Naive thymus-derived CD8-positive, alpha-beta T cell (primary cell): ENCODE data around the gene GUF1. TPM values are rescaled to one million over a fixed set of nuclear protein-coding genes. Genes with fewer than 3 reads are reported as not detected.

ENCODE experiments used
- ATAC-seq, 2 donors: fragments of 150-1000 bp; cut with Tn5 transposase in 1 of 2; sonication (Bioruptor Pico), chemical (Tn5 transposase) in 1 of 2; 1 replicate in 1 of 2; 2 replicates in 1 of 2; pipeline ENCODE4 v1.10.0; 2021; ENCODE audit warnings: mild to moderate bottlenecking in 2 of 2, moderate library complexity in 2 of 2
- POLR2A ChIA-PET: fragments of 350-600 bp; sonication (Branson Sonifier 250); formaldehyde crosslinking; loops from one replicate; lab custom pipeline; 2021; ENCODE audit warnings: antibody characterized with exemption; lab: Charles Lee
- DNase-seq, 10 donors: peaks; one replicate each; pipeline versions ENCODE4 v3.0.0 to v3.0.0-alpha.2; 2020 to 2022
- H3K27ac Mint-ChIP-seq, 10 donors: one replicate each; pipeline ENCODE4 v1.8.0; 2020 to 2022; ENCODE audit warnings: mild to moderate bottlenecking in 10 of 10, mixed read lengths in 10 of 10, moderate library complexity in 4 of 10, inconsistent platforms in 1 of 10
- H3K27me3 Mint-ChIP-seq, 5 donors: one replicate each; pipeline ENCODE4 v1.8.0; 2021 to 2022; ENCODE audit warnings: mixed read lengths in 5 of 5
- H3K36me3 Mint-ChIP-seq, 3 donors: one replicate each; pipeline ENCODE4 v1.8.0; 2020 to 2022; ENCODE audit warnings: mixed read lengths in 3 of 3, mild to moderate bottlenecking in 2 of 3, inconsistent platforms in 1 of 3
- H3K4me1 Mint-ChIP-seq, 4 donors: one replicate each; pipeline ENCODE4 v1.8.0; 2021 to 2022; ENCODE audit warnings: mixed read lengths in 4 of 4
- H3K4me3 Mint-ChIP-seq, 10 donors: one replicate each; pipeline ENCODE4 v1.8.0; 2020 to 2022; ENCODE audit warnings: mild to moderate bottlenecking in 10 of 10, mixed read lengths in 10 of 10, moderate library complexity in 6 of 10, inconsistent platforms in 1 of 10
- H3K9me3 Mint-ChIP-seq, 9 donors: one replicate each; pipeline ENCODE4 v1.8.0; 2020 to 2022; ENCODE audit warnings: mixed read lengths in 9 of 9, mild to moderate bottlenecking in 3 of 9, inconsistent platforms in 1 of 9, moderate library complexity in 1 of 9
- polyA plus RNA-seq, 3 donors: library from polyadenylated mRNA; unstranded; fragments of 300-500 nt; fragmentation: Illumina TruSeq; gene quantifications; one replicate each; pipeline ENCODE4 v1.2.3, GENCODE V29; 2021
- total RNA-seq, 8 experiments: library from RNA in 2 of 8; stranded (reverse) in 2 of 8; gene quantifications; one replicate each; pipeline ENCODE4 v1.2.3 and lab custom pipeline; 2021 to 2026

The GUF1 gene
- total and polyA plus RNA-seq, 5 experiments from 2014 or later, result 7.9 to 27.1 (median 12.2) TPM

DNA sequence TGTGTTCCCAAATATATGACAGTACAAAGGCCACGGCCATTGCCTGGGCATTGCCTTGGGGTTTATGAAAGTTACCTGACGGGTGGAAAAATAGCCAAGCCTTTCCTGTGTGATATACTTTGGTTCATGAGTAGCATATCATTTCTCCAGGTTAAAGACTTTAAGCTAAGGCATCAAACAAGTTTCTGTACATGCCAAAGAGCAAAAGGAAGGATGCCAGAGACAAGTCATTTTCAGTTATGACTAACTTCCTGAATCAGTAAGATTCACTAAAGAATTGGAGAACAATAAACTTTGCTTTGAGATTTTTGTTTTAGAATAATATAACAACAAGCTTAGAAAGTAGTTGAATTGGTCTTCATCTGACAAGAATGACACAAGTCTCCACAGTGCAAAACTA, 9.7 kb upstream of the GUF1 start:
- H3K9me3 Mint-ChIP-seq, result no peaks in the 10 kb centered on the region
- POLR2A ChIA-PET, result no interaction called here
- no peaks in the 10 kb centered on the region for H3K36me3 Mint-ChIP-seq
- ATAC-seq (no peak), DNase-seq (no peak)
- no peak overlapping the region for H3K4me3 Mint-ChIP-seq
- H3K4me1 Mint-ChIP-seq, result no peaks in the 10 kb centered on the region
- H3K27ac Mint-ChIP-seq, result no peak overlapping the region
- H3K27me3 Mint-ChIP-seq, result peaks cover 4 to 30% (median 7%) of the 10 kb centered on the region in 5 donors

DNA sequence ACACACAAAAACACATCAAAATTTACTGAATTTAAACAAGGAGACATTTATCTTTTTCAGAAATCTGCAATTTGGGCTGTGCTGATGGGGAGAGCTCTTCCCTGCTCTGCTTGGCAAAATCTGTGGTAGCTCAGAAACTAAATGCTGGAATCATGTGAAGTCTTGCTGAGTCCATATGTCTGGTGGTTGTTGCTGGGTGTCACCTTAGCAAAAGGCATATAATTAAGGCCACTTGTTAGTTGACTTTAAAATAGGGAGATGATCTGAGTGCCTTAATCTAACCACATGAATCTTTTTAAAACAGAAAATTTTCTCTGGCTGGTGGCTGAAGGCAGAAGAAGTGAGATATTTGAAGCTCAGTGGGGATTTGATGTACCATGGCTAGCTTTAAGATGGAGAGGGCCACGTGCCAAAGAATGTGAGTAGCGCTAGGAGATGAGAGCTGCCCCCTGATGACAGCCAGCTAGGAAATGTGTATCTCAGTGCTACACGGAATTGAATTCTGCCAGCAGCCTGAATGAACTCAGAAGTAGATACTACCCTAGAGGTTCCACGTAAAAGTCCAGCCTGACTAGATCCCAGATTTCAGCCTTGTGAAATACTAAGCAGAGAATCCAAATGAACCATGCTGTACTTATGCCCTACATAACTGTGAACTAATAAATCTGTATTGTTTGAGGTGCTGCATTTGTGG, 7.6 kb upstream of the GUF1 start:
- no peak for DNase-seq
- H3K36me3 Mint-ChIP-seq, result no peaks in the 10 kb centered on the region
- no peaks in the 10 kb centered on the region for H3K4me1 Mint-ChIP-seq
- peaks cover 4 to 30% (median 7%) of the 10 kb centered on the region in 5 donors for H3K27me3 Mint-ChIP-seq
- no peaks in the 10 kb centered on the region for H3K9me3 Mint-ChIP-seq
- POLR2A ChIA-PET, result no interaction called here
- H3K4me3 Mint-ChIP-seq, result no peak overlapping the region
- ATAC-seq, result no peak
- no peak overlapping the region for H3K27ac Mint-ChIP-seq

DNA sequence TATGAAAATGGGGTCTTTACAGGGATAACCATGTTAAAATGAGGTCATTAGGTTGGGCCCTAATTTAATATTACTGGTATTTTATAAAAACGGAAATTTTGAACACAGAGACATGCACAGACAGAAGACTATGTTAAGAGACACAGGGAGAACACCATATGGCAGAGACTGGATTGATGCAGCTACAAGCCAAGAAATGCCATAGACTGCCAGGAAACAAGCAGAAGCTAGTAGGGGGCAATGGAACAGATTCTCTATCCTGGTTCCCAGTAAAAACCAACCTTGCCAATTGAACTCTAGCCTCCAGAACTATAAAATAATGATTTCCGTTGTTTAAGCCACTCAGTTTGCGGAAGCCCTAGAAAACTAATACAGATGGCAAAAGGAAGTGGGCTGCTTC, 6.6 kb upstream of the GUF1 start:
- H3K36me3 Mint-ChIP-seq, result no peaks in the 10 kb centered on the region
- H3K27me3 Mint-ChIP-seq, result peaks cover 4 to 30% (median 7%) of the 10 kb centered on the region in 5 donors
- H3K4me1 Mint-ChIP-seq, result no peaks in the 10 kb centered on the region
- no peak overlapping the region for H3K27ac Mint-ChIP-seq
- POLR2A ChIA-PET, result no interaction called here
- DNase-seq (no peak), ATAC-seq (no peak)
- no peak overlapping the region for H3K4me3 Mint-ChIP-seq
- H3K9me3 Mint-ChIP-seq, result no peaks in the 10 kb centered on the region

DNA sequence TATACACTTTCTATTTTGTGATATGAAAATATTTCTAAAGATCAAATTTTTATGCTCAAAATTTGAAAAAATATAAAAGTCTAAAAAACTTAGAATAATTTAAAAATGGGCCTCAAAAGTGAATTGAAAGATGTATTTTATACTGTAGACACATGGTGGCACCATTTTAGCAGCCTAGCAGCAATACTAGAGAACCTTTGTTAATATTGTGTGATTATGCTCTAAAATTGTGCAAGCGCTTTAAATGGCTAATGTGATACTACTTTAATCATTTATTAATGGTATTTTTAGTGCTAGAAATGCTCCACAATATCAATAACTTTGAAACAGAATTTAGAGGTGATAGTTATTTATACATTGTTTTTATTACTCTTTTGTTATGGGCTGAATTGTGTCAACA, 3.7 kb upstream of the GUF1 start:
- Mint-ChIP-seq H3K27me3 (peaks cover 0 to 24% (median 2%) of the 10 kb centered on the region in 5 donors), H3K27ac (no peak overlapping the region), H3K9me3 (no peaks in the 10 kb centered on the region), H3K36me3 (no peaks in the 10 kb centered on the region), H3K4me3 (no peak overlapping the region), H3K4me1 (peaks cover 8 to 20% (median 13%) of the 10 kb centered on the region in 4 donors)
- POLR2A ChIA-PET, result no interaction called here
- ATAC-seq (no peak), DNase-seq (no peak)

DNA sequence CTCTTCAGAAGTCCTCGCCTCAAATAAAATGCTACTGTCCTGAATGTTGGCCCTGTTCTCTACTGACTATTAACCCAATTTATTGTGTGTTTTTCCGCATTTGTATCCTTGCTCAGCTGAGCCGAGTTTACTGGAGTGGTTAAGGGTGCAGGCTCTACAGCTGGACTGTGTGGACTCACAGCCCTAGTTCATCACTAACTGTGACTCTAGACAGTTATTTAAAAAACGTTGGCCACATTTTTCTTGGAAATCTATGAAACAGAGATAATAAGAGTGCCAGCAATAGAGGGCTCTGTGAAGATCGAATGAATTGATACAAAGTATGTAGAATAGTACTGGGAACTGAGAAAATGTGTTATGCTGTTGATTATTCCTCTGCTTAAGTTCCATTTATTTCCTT, 2.9 kb upstream of the GUF1 start:
- Mint-ChIP-seq H3K27me3 (peaks cover 0 to 15% (median 2%) of the 10 kb centered on the region in 5 donors), H3K4me1 (peaks cover 8 to 26% (median 15%) of the 10 kb centered on the region in 4 donors), H3K4me3 (peak overlapping the region in 1 of 10 donors; percentile 35), H3K36me3 (no peaks in the 10 kb centered on the region), H3K27ac (no peak overlapping the region), H3K9me3 (no peaks in the 10 kb centered on the region)
- DNase-seq (no peak), ATAC-seq (no peak)
- POLR2A ChIA-PET, result no interaction called here

DNA sequence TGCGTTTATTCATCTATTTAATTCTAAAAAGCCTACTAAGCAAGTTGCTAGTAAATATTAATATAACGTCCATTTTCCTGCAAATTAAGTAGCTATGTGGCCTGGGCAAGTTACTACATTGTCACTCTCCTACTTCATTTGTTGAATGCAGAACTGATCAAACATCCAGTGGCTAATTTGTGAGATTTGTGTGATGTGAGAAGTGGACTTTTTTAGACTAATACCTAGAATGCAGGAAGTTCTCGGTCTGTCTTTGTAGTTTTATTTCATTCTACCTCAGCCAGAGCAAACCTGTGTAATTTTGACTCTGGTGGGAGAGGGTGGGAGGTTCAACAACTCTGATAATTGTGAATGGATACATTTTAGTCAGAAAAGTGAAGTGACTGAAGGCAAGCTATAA, 840 bp downstream of the GUF1 start:
- H3K36me3 Mint-ChIP-seq, result peaks cover 0 to 22% (median 3%) of the 10 kb centered on the region in 3 donors
- peak overlapping the region; percentile 93 to 100 (median 97) for H3K4me3 Mint-ChIP-seq
- DNase-seq (no peak), ATAC-seq (no peak)
- no peaks in the 10 kb centered on the region for H3K9me3 Mint-ChIP-seq
- no peaks in the 10 kb centered on the region for H3K27me3 Mint-ChIP-seq
- peaks cover 15 to 45% (median 34%) of the 10 kb centered on the region in 4 donors for H3K4me1 Mint-ChIP-seq
- POLR2A ChIA-PET, result interaction anchor here (0.7 to 2.3 kb wide), 3 partner anchors 15 to 52 kb away, joined by 3 to 46 read pairs (median 5); partner anchors contain the start of gene GNPDA2
- H3K27ac Mint-ChIP-seq, result peak overlapping the region; percentile 97 to 100 (median 100)

DNA sequence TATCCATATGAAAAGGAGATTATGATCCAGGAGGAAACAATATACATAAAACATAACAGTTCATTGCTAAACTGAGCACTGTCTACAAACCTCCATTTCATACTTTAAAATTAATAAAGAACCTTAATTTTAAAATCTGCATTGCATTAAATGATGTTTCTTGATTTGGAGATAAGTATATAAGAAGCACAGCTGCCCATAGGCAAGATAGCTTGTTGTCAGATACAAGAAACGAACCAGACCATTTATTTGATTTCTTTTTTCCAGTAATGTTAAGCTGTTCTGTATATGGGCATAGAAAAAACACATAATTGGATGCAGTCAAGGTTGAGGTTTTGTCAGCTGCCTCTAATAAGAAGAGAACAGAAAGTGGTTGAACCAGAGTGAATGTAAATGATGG, 6.4 kb downstream of the GUF1 start:
- peak overlapping the region in 1 of 10 donors; percentile 87 for H3K27ac Mint-ChIP-seq
- peaks cover 6 to 72% (median 23%) of the 10 kb centered on the region in 3 donors for H3K36me3 Mint-ChIP-seq
- H3K9me3 Mint-ChIP-seq, result no peaks in the 10 kb centered on the region
- DNase-seq, result no peak
- H3K4me1 Mint-ChIP-seq, result peaks cover 10 to 36% (median 28%) of the 10 kb centered on the region in 4 donors
- no peaks in the 10 kb centered on the region for H3K27me3 Mint-ChIP-seq
- no peak for ATAC-seq
- POLR2A ChIA-PET, result no interaction called here
- H3K4me3 Mint-ChIP-seq, result no peak overlapping the region

DNA sequence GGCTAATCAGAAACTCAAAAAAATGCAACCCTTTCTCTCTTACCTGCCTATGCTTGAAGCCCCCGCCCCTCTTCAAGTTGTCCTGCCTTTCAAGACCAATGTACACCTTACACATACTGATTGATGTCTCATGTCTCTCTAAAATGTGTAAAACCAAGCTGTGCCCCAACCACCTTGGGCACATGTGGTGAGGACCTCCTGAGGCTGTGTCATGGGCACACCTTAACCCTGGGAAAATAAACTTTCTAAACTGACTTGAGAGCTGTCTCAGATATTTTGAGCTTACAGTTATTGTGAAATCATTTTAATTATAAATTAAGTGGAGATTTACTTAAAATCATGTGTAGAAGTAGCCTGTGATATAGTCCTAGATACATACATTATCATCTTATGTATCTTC, 22.2 kb downstream of the GUF1 start:
- Mint-ChIP-seq H3K4me1 (peaks cover 0 to 2% (median 0%) of the 10 kb centered on the region in 4 donors), H3K27me3 (no peaks in the 10 kb centered on the region), H3K27ac (peak overlapping the region in 3 of 10 donors; percentile 6 to 79 (median 57)), H3K9me3 (no peaks in the 10 kb centered on the region), H3K4me3 (no peak overlapping the region), H3K36me3 (peaks cover 0 to 76% (median 28%) of the 10 kb centered on the region in 3 donors)
- DNase-seq (no peak), ATAC-seq (no peak)
- POLR2A ChIA-PET, result no interaction called here

DNA sequence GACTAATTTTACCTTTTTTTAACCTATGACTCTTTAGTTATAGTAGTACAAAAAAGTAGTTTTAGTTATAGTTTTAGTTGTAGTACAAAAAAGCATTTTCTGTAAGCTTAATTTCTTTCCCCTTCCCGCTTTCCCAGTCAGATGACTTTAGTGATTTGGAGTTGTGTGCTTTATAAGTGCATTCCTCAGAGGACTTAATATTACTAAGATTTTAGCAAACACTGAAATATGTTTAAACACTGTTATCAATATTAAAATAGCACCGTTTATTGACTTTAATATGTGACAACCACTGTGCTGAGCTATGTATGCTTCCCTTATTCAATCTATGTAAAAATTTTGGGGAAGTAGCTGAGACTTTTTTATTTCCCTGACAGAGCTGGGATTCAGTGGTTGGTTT, 22.8 kb downstream of the GUF1 start:
- Mint-ChIP-seq H3K27me3 (no peaks in the 10 kb centered on the region), H3K36me3 (peaks cover 0 to 75% (median 28%) of the 10 kb centered on the region in 3 donors), H3K4me3 (no peak overlapping the region), H3K9me3 (no peaks in the 10 kb centered on the region), H3K27ac (peak overlapping the region in 3 of 10 donors; percentile 16 to 71 (median 39)), H3K4me1 (peaks cover 0 to 2% (median 0%) of the 10 kb centered on the region in 4 donors)
- ATAC-seq (no peak), DNase-seq (no peak)
- POLR2A ChIA-PET, result no interaction called here

DNA sequence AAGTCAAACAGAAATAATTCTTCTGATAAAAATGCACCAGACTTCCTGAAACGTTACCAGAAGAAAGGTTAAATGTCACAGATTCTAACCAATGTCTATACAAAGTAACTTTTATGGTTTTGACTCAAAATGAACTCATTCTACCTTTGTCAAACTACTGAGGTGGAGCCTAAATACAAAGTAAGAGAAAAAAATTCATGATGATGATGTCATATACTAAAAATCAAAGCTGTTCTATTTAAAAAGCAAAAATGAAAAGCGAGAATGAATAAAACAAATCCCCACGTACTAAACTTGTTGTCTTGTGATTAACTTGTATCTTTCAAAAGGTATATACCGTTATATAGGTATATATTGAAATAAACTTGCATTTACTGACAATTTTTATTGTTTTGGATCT, 26.5 kb downstream of the GUF1 start:
- Mint-ChIP-seq H3K9me3 (no peaks in the 10 kb centered on the region), H3K27ac (no peak overlapping the region), H3K4me1 (no peaks in the 10 kb centered on the region), H3K36me3 (peaks cover 0 to 59% (median 12%) of the 10 kb centered on the region in 3 donors), H3K27me3 (no peaks in the 10 kb centered on the region), H3K4me3 (no peak overlapping the region)
- DNase-seq (no peak), ATAC-seq (no peak)
- POLR2A ChIA-PET, result no interaction called here

DNA sequence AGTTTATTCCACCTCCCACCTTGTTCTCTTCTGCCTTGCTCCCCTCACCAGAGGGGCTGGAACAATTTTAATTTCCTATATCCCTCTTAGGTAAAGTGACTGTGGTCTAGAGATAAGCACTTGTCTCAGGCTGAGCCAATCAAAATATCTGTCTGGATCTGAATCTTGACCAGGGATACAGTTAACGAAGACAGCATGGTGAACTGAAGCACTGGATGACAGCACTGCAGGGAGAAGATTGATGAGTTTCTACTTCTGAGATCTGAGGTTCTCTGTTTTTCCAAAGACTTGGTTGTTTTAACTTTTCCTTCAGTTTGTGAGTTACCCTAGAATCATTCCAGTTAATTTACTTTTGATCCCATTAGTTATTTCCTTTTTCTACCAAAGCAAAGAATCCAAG, 34.9 kb downstream of the GUF1 start:
- DNase-seq (no peak), ATAC-seq (no peak)
- peaks cover 0 to 27% (median 3%) of the 10 kb centered on the region in 3 donors for H3K36me3 Mint-ChIP-seq
- peak overlapping the region in 1 of 10 donors; percentile 1 for H3K27ac Mint-ChIP-seq
- H3K9me3 Mint-ChIP-seq, result no peaks in the 10 kb centered on the region
- H3K4me1 Mint-ChIP-seq, result peaks cover 0 to 4% (median under 1%) of the 10 kb centered on the region in 4 donors
- POLR2A ChIA-PET, result no interaction called here
- H3K4me3 Mint-ChIP-seq, result no peak overlapping the region
- H3K27me3 Mint-ChIP-seq, result no peaks in the 10 kb centered on the region

DNA sequence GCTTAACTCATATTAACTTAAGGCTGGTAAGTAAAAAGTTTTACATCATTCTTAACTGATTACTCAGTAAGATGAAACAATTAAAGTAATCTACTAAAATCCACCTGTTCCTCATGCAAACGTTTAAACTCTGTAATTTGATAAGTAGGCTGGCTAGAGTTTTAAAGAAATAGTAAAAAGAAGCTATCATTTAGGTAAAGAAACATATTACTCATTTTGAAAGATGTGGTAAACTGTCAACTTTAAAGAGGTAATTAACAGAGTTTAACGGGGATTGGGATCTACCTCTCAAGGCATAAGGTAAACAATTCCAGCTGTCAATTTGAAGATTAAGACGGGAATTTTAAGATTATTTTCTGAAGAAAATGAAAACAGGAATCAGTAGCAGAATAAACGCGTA, 38.4 kb downstream of the GUF1 start:
- no peaks in the 10 kb centered on the region for H3K9me3 Mint-ChIP-seq
- POLR2A ChIA-PET, result no interaction called here
- H3K27ac Mint-ChIP-seq, result no peak overlapping the region

DNA sequence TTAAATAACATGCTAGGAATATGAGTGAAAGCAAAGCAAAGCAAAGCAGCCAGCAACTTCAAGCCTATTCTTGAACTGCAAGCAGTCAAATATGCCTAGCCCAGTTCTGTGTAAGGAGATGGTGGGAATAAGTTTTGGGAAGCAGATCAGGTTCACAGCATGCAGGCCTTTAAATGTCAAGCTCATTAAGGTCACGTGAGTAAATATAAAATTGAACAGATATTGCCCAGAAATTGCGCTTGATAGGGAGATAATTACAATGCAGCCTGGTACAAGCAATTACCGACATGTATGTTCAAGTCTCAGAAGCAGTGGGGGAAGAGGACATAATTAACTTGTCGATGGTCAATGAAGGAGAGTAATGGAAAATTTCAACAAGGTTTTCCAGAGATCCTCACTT, 42.2 kb downstream of the GUF1 start:
- H3K9me3 Mint-ChIP-seq, result no peaks in the 10 kb centered on the region
- DNase-seq, result no peak
- H3K36me3 Mint-ChIP-seq, result peaks cover 0 to 10% (median 0%) of the 10 kb centered on the region in 3 donors
- POLR2A ChIA-PET, result no interaction called here
- H3K4me3 Mint-ChIP-seq, result no peak overlapping the region
- peaks cover 19 to 43% (median 40%) of the 10 kb centered on the region in 4 donors for H3K4me1 Mint-ChIP-seq
- H3K27me3 Mint-ChIP-seq, result no peaks in the 10 kb centered on the region
- no peak for ATAC-seq
- H3K27ac Mint-ChIP-seq, result peak overlapping the region in 3 of 10 donors; percentile 2 to 45 (median 26)

More for the DNA sequence above, 38.4 kb downstream of the GUF1 start:
- Mint-ChIP-seq H3K4me3 (no peak overlapping the region), H3K4me1 (peaks cover 9 to 24% (median 18%) of the 10 kb centered on the region in 4 donors), H3K27me3 (no peaks in the 10 kb centered on the region), H3K36me3 (peaks cover 0 to 28% (median 3%) of the 10 kb centered on the region in 3 donors)
- no peak for DNase-seq
- no peak for ATAC-seq
